IPS DF 6.9 (cell line): Measurements from ENCODE around the gene NENF.

Experiments
- DNase-seq: peaks from one replicate; pipeline ENCODE4 v3.0.0-alpha.2; 2013; ENCODE audit warnings: low read depth, low spot score
- H3K27ac ChIP-seq: one replicate; pipeline ENCODE4 v1.5.1; 2013; ENCODE audit warnings: low read length, control low read depth
- H3K27me3 ChIP-seq: 2 replicates; pipeline ENCODE4 v1.6.1; 2013; ENCODE audit warnings: mild to moderate bottlenecking, low read length; ENCODE audit not compliant: control insufficient read depth, insufficient read depth
- H3K36me3 ChIP-seq: 2 replicates; pipeline ENCODE4 v1.6.1; 2013; ENCODE audit warnings: low read length; ENCODE audit not compliant: control insufficient read depth, insufficient read depth
- H3K4me1 ChIP-seq: 2 replicates; pipeline ENCODE4 v1.6.1; 2013; ENCODE audit warnings: low read length; ENCODE audit not compliant: control insufficient read depth, insufficient read depth
- H3K4me3 ChIP-seq: 2 replicates; pipeline ENCODE4 v1.5.1; 2013; ENCODE audit warnings: mild to moderate bottlenecking, low read length
- H3K9me3 ChIP-seq: 2 replicates; pipeline ENCODE4 v1.6.1; 2013; ENCODE audit warnings: low read length, inconsistent platforms; ENCODE audit not compliant: control insufficient read depth, insufficient read depth
- WGBS: extraction: QIAGEN DNeasy Blood & Tissue Kit; methylation state at CpG from one replicate; pipeline ENCODE4 v1.1.7; 2013; ENCODE audit warnings: mixed read lengths, missing lambda C conversion rate; ENCODE audit not compliant: insufficient read length, insufficient coverage; 5-methylcytosine and 5-hydroxymethylcytosine counted together

NENF gene

GRCh38 chr1:212482006-212482636 lies 49.4 kb downstream of the NENF start:
- Histone ChIP-seq H3K9me3 (no peaks in the 10 kb centered on the region), H3K4me1 (peaks cover 3% of the 10 kb centered on the region; the same call in 1 of the 2 replicates), H3K27ac (no peak overlapping the region), H3K4me3 (no peak overlapping the region), H3K36me3 (no peaks in the 10 kb centered on the region), H3K27me3 (no peaks in the 10 kb centered on the region)
- no CpG with 5 or more reads among the region's 3 CpGs for WGBS
- DNase-seq = no peak

GRCh38 chr1:212482637-212483441 lies 50.1 kb downstream of the NENF start:
- Histone ChIP-seq H3K36me3 (no peaks in the 10 kb centered on the region), H3K4me1 (peaks cover 3% of the 10 kb centered on the region; the same call in 1 of the 2 replicates), H3K4me3 (no peak overlapping the region), H3K9me3 (no peaks in the 10 kb centered on the region), H3K27ac (no peak overlapping the region), H3K27me3 (no peaks in the 10 kb centered on the region)
- no CpG with 5 or more reads among the region's 14 CpGs for WGBS
- no peak for DNase-seq

- H3K27me3 ChIP-seq = no peaks in the 10 kb centered on the region
- H3K9me3 ChIP-seq = no peaks in the 10 kb centered on the region
- H3K27ac ChIP-seq = no peak overlapping the region
- no peak for DNase-seq
- no peaks in the 10 kb centered on the region for H3K36me3 ChIP-seq
- peaks cover 1% of the 10 kb centered on the region; the same call in 1 of the 2 replicates for H3K4me1 ChIP-seq
- no CpG with 5 or more reads among the region's 11 CpGs for WGBS
- no peak overlapping the region for H3K4me3 ChIP-seq
Observed at GRCh38 chr1:212484701-212485570, 52.2 kb downstream of the NENF start.

- H3K36me3 ChIP-seq = no peaks in the 10 kb centered on the region
- H3K27ac ChIP-seq = no peak overlapping the region
- H3K4me1 ChIP-seq = peaks cover 1% of the 10 kb centered on the region; the same call in 1 of the 2 replicates
- no peaks in the 10 kb centered on the region for H3K27me3 ChIP-seq
- no peaks in the 10 kb centered on the region for H3K9me3 ChIP-seq
- no peak for DNase-seq
- H3K4me3 ChIP-seq = no peak overlapping the region
- WGBS = no CpG with 5 or more reads among the region's 4 CpGs
Observed at GRCh38 chr1:212485571-212485912, 52.8 kb downstream of the NENF start.

- Histone ChIP-seq H3K4me1 (peaks cover 1% of the 10 kb centered on the region; the same call in 1 of the 2 replicates), H3K9me3 (no peaks in the 10 kb centered on the region), H3K36me3 (no peaks in the 10 kb centered on the region), H3K27ac (no peak overlapping the region), H3K27me3 (no peaks in the 10 kb centered on the region), H3K4me3 (no peak overlapping the region)
- WGBS = no CpG with 5 or more reads among the region's 10 CpGs
- no peak for DNase-seq
Observed at GRCh38 chr1:212485913-212486618, 53.3 kb downstream of the NENF start.

- no peak overlapping the region for H3K27ac ChIP-seq
- no CpG with 5 or more reads among the region's 4 CpGs for WGBS
- no peaks in the 10 kb centered on the region for H3K9me3 ChIP-seq
- no peak overlapping the region for H3K4me3 ChIP-seq
- DNase-seq = no peak
- no peaks in the 10 kb centered on the region for H3K36me3 ChIP-seq
- H3K27me3 ChIP-seq = no peaks in the 10 kb centered on the region
- H3K4me1 ChIP-seq = peaks cover 1% of the 10 kb centered on the region; the same call in 1 of the 2 replicates
Observed at GRCh38 chr1:212486619-212486975, 53.9 kb downstream of the NENF start.

- Histone ChIP-seq H3K36me3 (no peaks in the 10 kb centered on the region), H3K27me3 (no peaks in the 10 kb centered on the region), H3K4me1 (peaks cover 1% of the 10 kb centered on the region; the same call in 1 of the 2 replicates), H3K9me3 (no peaks in the 10 kb centered on the region), H3K4me3 (no peak overlapping the region), H3K27ac (no peak overlapping the region)
- DNase-seq = no peak
- WGBS = no CpG with 5 or more reads among the region's 2 CpGs
Observed at GRCh38 chr1:212487286-212487685, 54.6 kb downstream of the NENF start.

- DNase-seq = no peak
- no peaks in the 10 kb centered on the region for H3K27me3 ChIP-seq
- no CpG with 5 or more reads among the region's 7 CpGs for whole genome bisulfite sequencing
- peaks cover 1% of the 10 kb centered on the region; the same call in 1 of the 2 replicates for H3K4me1 ChIP-seq
- H3K27ac ChIP-seq = no peak overlapping the region
- H3K4me3 ChIP-seq = no peak overlapping the region
- H3K36me3 ChIP-seq = no peaks in the 10 kb centered on the region
- no peaks in the 10 kb centered on the region for H3K9me3 ChIP-seq
Observed at GRCh38 chr1:212487774-212488435, 55.2 kb downstream of the NENF start.

- H3K36me3 ChIP-seq = no peaks in the 10 kb centered on the region
- no peak overlapping the region for H3K4me3 ChIP-seq
- H3K4me1 ChIP-seq = peaks cover 1% of the 10 kb centered on the region; the same call in 1 of the 2 replicates
- H3K9me3 ChIP-seq = no peaks in the 10 kb centered on the region
- no peak overlapping the region for H3K27ac ChIP-seq
- WGBS = no CpG with 5 or more reads among the region's 4 CpGs
- no peaks in the 10 kb centered on the region for H3K27me3 ChIP-seq
- no peak for DNase-seq
Observed at GRCh38 chr1:212488436-212489283, 55.9 kb downstream of the NENF start.
